Measurements from ENCODE around the gene NOCT.
A peak's percentile ranks its signal among the peaks of the same experiment; 100 is the strongest.
"Not testable (repeated sequence)": the region's sequence is repeated elsewhere in the genome, so short reads cannot be mapped to it uniquely, and the experiment has no call there.

Gene NOCT

DNA sequence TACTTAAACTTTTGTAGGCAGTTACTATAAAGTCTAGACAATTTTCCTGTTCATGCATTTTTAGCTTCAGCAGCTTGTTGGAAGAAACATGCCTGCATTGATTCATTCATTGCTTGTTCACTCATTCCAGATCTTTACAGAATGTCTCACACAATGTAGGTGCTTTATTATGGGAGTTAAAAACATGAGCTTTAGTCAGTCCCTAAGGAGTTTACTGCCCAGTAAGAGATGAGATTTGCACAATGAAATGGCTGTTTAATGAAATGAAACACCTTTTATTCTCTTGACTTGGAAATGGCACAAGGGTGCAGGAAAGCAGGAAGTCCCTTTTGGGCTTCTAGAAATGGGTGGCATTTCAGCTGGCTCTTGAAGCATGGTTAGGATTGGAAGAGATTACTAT lies 2.9 kb downstream of the NOCT start:
- H2AFZ ChIP-seq (ENCODE audit: low read depth, low read length): no peak overlapping the region
- DNase-seq (no peak), ATAC-seq (ENCODE audit: insufficient read depth, low read depth) (no peak)
- H3K79me2 ChIP-seq (ENCODE audit: insufficient read depth, low read length): peaks cover 75% of the 10 kb centered on the region
- H3K9ac ChIP-seq (ENCODE audit: low read depth, low read length): no peak overlapping the region
- H3K27me3 ChIP-seq (ENCODE audit: insufficient read depth, low read length, poor library complexity): no peaks in the 10 kb centered on the region
- H3K9me3 ChIP-seq (ENCODE audit: insufficient read depth, low read length, severe bottlenecking): no peaks in the 10 kb centered on the region
- peak overlapping the region; percentile 76 for H3K4me2 ChIP-seq (ENCODE audit: insufficient read depth, low read length)
- no peak for TF ChIP-seq EZH2 (IDR thresholded peaks at IDR 0.05; ENCODE audit: borderline replicate concordance, low read depth, low read length, severe bottlenecking)
- TF ChIP-seq, protein P1, sequence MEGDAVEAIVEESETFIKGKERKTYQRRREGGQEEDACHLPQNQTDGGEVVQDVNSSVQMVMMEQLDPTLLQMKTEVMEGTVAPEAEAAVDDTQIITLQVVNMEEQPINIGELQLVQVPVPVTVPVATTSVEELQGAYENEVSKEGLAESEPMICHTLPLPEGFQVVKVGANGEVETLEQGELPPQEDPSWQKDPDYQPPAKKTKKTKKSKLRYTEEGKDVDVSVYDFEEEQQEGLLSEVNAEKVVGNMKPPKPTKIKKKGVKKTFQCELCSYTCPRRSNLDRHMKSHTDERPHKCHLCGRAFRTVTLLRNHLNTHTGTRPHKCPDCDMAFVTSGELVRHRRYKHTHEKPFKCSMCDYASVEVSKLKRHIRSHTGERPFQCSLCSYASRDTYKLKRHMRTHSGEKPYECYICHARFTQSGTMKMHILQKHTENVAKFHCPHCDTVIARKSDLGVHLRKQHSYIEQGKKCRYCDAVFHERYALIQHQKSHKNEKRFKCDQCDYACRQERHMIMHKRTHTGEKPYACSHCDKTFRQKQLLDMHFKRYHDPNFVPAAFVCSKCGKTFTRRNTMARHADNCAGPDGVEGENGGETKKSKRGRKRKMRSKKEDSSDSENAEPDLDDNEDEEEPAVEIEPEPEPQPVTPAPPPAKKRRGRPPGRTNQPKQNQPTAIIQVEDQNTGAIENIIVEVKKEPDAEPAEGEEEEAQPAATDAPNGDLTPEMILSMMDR (IDR thresholded peaks at IDR 0.05; ENCODE audit: borderline replicate concordance, extremely low read depth, low read length, poor library complexity, severe bottlenecking): no peak
- H3K27ac ChIP-seq (ENCODE audit: low read length): no peak overlapping the region
- peak overlapping the region in 1 of 2 experiments; percentile 22; a peak in 2 of 4 replicates for H3K4me3 ChIP-seq (ENCODE audit: low read depth in 1 of 2, low read length in 2 of 2)
- peaks cover 8% of the 10 kb centered on the region for H3K36me3 ChIP-seq (ENCODE audit: insufficient read depth, low read length)
- H4K20me1 ChIP-seq (ENCODE audit: insufficient read depth, low read length): peaks cover 36% of the 10 kb centered on the region; the same call in 1 of the 2 replicates
- H3K4me1 ChIP-seq (ENCODE audit: insufficient read depth, low read length): peaks cover 47% of the 10 kb centered on the region

- peak overlapping the region; percentile 76; the same call in 1 of the 2 replicates for H3K4me2 ChIP-seq (ENCODE audit: insufficient read depth, low read length)
- H3K9me3 ChIP-seq (ENCODE audit: insufficient read depth, low read length, severe bottlenecking): no peaks in the 10 kb centered on the region
- TF ChIP-seq EZH2 (IDR thresholded peaks at IDR 0.05; ENCODE audit: borderline replicate concordance, low read depth, low read length, severe bottlenecking): no peak
- TF ChIP-seq, protein P1 (IDR thresholded peaks at IDR 0.05; ENCODE audit: borderline replicate concordance, extremely low read depth, low read length, poor library complexity, severe bottlenecking): no peak
- H3K4me1 ChIP-seq (ENCODE audit: insufficient read depth, low read length): peaks cover 47% of the 10 kb centered on the region
- no peak overlapping the region for H3K27ac ChIP-seq (ENCODE audit: low read length)
- H4K20me1 ChIP-seq (ENCODE audit: insufficient read depth, low read length): peaks cover 36% of the 10 kb centered on the region; the same call in 1 of the 2 replicates
- peaks cover 81% of the 10 kb centered on the region for H3K79me2 ChIP-seq (ENCODE audit: insufficient read depth, low read length)
- H3K4me3 ChIP-seq (ENCODE audit: low read depth in 1 of 2, low read length in 2 of 2): 0 out of 4 replicates have a peak overlapping the region, but pooled peaks of 1 of the 2 experiments have one; percentile 22
- no peak for ATAC-seq (ENCODE audit: insufficient read depth, low read depth)
- H2AFZ ChIP-seq (ENCODE audit: low read depth, low read length): no peak overlapping the region
- DNase-seq: no peak
- peaks cover 8% of the 10 kb centered on the region for H3K36me3 ChIP-seq (ENCODE audit: insufficient read depth, low read length)
- H3K9ac ChIP-seq (ENCODE audit: low read depth, low read length): no peak overlapping the region
- no peaks in the 10 kb centered on the region for H3K27me3 ChIP-seq (ENCODE audit: insufficient read depth, low read length, poor library complexity)
Measured at GRCh38 chr4:139018971-139019758, 3.6 kb downstream of the NOCT start.

DNA sequence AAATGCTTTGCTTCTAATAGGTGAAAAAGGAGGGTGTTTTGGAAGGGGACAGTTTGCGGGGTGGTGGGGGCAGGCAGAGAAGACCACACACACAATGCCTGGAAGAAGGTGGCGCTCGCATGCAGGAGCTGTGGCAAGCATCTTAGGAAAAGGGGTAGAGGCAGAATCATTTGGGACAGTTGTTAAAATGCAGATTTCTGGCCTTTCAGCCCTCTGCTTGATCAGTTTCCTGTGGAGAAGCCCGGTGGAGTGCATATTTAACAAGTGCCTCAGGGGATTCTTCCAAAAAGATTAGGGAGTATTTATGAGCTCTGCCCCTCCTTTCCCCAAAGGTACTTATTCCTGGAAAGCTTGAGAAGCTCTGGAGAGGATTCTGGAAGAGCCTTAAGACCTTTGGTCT lies 4.8 kb downstream of the NOCT start:
- Histone ChIP-seq H3K9ac (ENCODE audit: low read depth, low read length) (no peak overlapping the region), H4K20me1 (ENCODE audit: insufficient read depth, low read length) (peaks cover 45% of the 10 kb centered on the region), H3K4me2 (ENCODE audit: insufficient read depth, low read length) (peak overlapping the region; percentile 12; the same call in 1 of the 2 replicates), H3K9me3 (ENCODE audit: insufficient read depth, low read length, severe bottlenecking) (no peaks in the 10 kb centered on the region), H3K27ac (ENCODE audit: low read length) (no peak overlapping the region), H2AFZ (ENCODE audit: low read depth, low read length) (no peak overlapping the region), H3K4me1 (ENCODE audit: insufficient read depth, low read length) (peaks cover 35% of the 10 kb centered on the region), H3K27me3 (ENCODE audit: insufficient read depth, low read length, poor library complexity) (no peaks in the 10 kb centered on the region), H3K36me3 (ENCODE audit: insufficient read depth, low read length) (peaks cover 16% of the 10 kb centered on the region), H3K79me2 (ENCODE audit: insufficient read depth, low read length) (peaks cover 93% of the 10 kb centered on the region), H3K4me3 (ENCODE audit: low read depth in 1 of 2, low read length in 2 of 2) (no peak overlapping the region)
- TF ChIP-seq EZH2 (IDR thresholded peaks at IDR 0.05; ENCODE audit: borderline replicate concordance, low read depth, low read length, severe bottlenecking): no peak
- TF ChIP-seq, protein P1 (IDR thresholded peaks at IDR 0.05; ENCODE audit: borderline replicate concordance, extremely low read depth, low read length, poor library complexity, severe bottlenecking): no peak
- no peak for DNase-seq
- ATAC-seq (ENCODE audit: insufficient read depth, low read depth): no peak

GRCh38 chr4:139021071-139021470 lies 5.5 kb downstream of the NOCT start:
- peaks cover 45% of the 10 kb centered on the region for H4K20me1 ChIP-seq (ENCODE audit: insufficient read depth, low read length)
- not testable (repeated sequence) for H3K9ac ChIP-seq (ENCODE audit: low read depth, low read length); H3K9me3 ChIP-seq (ENCODE audit: insufficient read depth, low read length, severe bottlenecking); H3K27ac ChIP-seq (ENCODE audit: low read length); ATAC-seq (ENCODE audit: insufficient read depth, low read depth); H3K4me2 ChIP-seq (ENCODE audit: insufficient read depth, low read length); DNase-seq; H2AFZ ChIP-seq (ENCODE audit: low read depth, low read length); H3K27me3 ChIP-seq (ENCODE audit: insufficient read depth, low read length, poor library complexity); H3K4me3 ChIP-seq (ENCODE audit: low read depth in 1 of 2, low read length in 2 of 2)
- H3K79me2 ChIP-seq (ENCODE audit: insufficient read depth, low read length): peaks cover 96% of the 10 kb centered on the region
- peaks cover 16% of the 10 kb centered on the region for H3K36me3 ChIP-seq (ENCODE audit: insufficient read depth, low read length)
- peaks cover 35% of the 10 kb centered on the region for H3K4me1 ChIP-seq (ENCODE audit: insufficient read depth, low read length)

Measured in DND-41 (cell line).